Endometrial microvascular endothelial cells (primary cell): Measurements from ENCODE around the gene STEAP1B. TPM values are rescaled to one million over a fixed set of nuclear protein-coding genes. Genes with fewer than 3 reads are reported as not detected.

Experiments used
- in situ Hi-C: cut with HindIII; loops from 2 replicates; pipeline ENCODE4 v1.10.0; 2017; ENCODE audit warnings: low sequenced_read_pairs, low pct_unique_long_range_greater_than_20kb; ENCODE audit errors: inconsistent ontology term
- total RNA-seq: library from RNA; depleted of rRNA; stranded (reverse); fragments of >200 nt; gene quantifications from one replicate; pipeline ENCODE4 v1.2.3, GENCODE V29; 2015; ENCODE audit errors: inconsistent ontology term

The STEAP1B gene
- total RNA-seq, 1 donor from 2014 or later = 67.3 TPM

DNA sequence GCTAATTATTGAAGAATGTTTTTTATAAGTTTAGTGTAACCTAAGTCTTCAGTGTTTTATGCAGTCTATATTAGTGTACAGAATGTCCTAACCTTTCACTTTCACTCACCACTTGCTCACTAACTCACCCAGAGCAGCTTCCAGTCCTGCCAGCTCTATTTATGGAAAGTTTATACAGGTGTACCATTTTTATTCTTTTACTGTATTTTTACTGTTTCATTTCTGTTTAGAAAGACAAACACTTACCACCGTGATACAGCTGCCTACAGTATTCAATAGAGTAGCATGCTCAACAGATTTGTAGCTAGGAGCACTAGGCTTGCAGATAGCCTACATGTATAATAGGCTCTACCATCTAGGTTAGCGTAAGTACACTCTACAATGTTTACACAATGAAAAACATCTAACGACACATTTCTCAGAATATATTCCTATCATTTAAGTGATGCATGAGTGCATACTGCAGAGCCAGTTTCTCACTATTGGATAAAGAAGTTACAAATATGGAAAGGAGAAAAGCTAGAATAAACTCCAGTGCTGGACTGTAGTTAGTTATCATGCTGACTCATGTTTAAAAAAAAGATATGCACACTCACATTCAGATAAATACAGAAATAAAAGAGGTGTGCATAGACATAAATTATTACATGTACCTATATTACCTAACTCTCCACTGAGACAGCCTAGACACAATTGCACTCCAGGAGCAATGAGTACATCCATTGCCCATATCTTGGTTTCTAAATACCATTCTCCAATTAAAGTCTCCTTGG lies 30.4 kb downstream of the STEAP1B start:
- in situ Hi-C loops = no loop called here

DNA sequence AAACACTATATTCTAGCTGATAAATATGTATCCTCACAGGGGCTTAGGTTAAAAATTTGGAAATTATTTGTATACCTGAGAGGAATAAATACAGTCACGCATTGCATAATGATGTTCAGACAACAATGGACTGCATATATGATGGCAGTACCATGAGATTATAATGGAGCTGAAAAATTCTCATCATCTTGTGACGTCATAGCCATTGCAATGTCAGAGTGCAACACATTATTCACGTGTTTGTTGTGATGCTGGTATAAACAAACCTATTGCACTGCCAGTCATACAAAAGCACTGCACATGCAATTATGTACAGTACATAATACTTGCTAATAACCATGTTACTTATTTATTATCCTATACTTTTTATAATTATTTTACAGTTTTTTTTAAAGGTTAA lies 31.4 kb downstream of the STEAP1B start:
- in situ Hi-C loops = no loop called here

DNA sequence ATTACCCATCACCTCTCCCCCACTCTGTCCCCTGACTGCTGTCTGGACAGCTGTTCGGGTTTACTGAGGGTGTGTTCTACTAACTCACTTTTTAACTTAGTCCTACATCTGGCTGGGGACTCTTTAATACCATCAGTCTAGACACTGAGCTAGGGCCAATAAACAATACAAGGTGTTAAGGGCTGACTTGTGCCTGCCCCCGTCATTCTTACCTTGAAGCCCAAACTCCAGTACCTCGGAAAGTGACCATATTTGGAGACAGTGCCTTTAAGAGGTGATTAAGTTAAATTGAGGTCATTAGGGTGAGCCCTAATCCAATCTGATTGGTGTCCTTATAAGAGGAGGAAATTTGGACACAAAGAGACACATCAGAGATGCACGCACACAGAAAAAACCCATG lies 35.7 kb downstream of the STEAP1B start:
- in situ Hi-C loops = no loop called here

DNA sequence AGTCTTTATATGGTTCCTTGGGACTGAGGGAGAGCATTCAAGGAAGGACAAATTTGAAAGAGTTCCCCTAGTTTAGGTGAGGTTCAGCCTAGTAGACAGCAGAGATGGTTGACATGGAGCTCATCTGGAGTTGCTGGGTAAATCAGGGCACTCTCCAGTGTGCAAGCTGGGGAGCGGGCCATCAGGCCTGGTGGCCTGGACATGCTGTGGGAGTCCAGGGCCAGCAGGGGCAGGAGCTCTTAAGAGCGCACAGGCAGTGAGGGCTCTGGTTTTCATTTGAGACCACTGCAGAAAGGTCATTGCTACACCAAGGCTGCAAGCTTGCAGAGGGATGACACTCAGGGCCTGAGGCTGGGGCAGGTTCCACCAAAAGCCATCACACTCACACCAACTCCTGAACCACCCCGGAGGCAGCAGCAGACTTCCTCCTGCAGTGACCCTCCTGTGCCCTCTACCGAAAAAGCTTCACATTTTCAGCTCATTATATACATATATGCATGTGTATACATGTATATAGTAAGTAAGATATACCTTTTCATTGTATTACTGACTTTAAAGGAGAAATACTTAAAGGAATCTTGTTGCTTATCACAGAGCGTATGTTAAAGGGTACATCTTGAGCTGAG lies 39.5 kb downstream of the STEAP1B start:
- in situ Hi-C loops = no loop called here

DNA sequence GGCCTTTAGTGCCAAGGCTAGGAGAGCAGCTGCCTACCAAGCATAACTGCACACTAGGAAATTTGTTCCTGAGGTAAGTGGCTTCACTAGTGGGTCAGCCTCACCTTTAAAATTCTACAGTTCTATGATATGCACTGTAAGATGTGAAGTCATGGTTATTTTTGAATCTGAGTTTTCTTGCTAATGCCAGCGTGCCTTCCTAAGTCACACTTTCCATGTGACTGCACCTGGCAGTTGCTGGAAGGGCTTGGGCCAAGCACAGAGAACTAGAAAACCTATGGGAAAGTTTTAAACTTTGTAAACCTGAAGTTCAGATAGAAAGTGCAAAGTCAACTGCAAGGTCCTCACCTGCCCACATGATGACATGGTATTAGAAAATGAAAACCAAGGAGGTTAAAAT lies 42.5 kb downstream of the STEAP1B start:
- in situ Hi-C loops = loop anchor here (10.0 kb wide), 2 partner anchors 103 to 243 kb away; partner anchors contain the start of gene RAPGEF5

DNA sequence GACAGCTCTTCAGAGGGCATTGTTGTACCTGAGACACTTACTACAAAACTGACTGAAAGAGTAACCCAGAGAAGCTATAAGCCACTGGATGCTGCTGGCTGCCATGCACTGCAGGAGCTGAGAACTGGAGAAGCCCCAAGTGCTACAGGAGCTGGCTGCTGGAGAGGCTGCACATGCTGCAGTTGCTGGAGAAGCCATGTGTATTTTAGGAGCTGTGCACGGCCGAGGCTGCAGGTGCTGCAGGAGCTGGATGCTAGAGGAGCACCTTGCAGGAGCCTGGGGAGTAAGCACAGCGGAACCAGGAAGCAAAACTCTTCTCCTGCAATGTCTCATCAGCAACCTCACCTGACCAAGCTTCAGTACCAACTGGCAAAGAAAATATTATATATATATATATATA lies 45.5 kb downstream of the STEAP1B start:
- in situ Hi-C loops = loop anchor here (10.0 kb wide), 2 partner anchors 100 to 240 kb away; partner anchors contain the start of gene RAPGEF5

DNA sequence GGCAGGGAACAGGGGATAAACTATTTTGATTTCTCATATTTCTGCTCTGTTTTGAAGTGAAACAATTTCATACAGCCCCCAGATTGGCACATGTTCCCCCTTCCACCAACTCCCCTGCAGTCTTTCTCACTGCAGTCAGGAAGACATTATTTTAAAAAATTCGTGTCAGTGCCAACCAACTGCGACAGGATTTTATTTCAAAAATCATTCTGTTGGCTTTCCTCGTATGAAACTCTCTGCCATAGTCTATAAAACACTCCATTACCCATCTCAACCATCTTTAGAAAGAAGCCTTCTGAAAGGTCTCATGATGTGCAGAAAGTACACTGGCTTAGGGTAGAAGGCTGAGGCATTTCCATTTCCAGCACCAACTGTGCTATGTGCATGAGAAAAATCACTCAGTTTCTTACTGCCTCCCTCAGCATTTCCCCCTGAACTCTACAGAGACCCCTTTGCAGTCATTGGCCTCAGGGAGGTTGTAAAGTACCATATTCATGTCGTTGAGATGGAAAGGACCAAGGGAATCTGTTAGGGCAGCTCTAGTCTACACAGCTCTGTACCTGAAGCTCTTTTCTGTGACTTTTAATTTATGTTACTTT lies 46.9 kb downstream of the STEAP1B start:
- in situ Hi-C loops = loop anchor here (10.0 kb wide), 2 partner anchors 98 to 238 kb away; partner anchors contain the start of gene RAPGEF5

DNA sequence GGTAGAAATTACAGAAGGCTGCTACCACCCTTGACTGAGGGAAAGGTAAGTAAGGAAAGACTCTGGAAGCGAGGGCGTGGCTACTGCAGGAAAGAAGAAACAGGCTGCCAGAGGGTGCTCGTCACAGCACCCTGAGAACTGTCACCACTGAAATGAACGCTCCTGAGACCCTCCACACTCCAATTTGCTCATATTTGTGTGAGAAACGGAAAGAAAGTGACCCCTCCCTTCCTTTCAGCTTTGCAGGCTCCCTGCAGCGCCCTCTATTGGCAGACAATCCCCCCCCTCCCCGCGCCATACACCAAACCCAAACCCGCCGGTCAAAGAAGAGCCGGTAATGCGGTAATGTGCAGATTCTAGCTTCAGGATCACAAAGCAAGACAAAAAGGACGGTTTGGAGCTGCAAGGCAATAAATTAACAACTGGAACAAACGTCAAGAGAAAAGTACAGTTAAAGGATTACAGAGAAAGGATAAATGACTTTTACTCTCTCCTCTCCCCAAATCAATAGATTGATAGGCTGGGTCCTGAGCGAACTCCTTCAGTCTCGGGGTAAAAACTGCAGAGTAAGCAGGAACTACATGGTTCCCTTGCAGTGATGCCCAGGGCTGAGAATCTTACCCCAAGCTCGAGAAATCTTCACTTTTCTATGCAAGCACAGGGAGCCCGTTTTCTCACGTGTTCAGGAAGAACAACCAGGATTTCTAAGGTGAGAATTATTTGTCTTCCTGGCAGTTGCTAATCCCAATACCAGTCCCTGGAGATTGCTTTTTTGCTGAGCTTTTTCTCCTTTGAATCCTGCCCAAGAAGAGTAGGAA lies 47.6 kb downstream of the STEAP1B start:
- in situ Hi-C loops = loop anchor here (10.0 kb wide), 2 partner anchors 98 to 238 kb away; partner anchors contain the start of gene RAPGEF5

DNA sequence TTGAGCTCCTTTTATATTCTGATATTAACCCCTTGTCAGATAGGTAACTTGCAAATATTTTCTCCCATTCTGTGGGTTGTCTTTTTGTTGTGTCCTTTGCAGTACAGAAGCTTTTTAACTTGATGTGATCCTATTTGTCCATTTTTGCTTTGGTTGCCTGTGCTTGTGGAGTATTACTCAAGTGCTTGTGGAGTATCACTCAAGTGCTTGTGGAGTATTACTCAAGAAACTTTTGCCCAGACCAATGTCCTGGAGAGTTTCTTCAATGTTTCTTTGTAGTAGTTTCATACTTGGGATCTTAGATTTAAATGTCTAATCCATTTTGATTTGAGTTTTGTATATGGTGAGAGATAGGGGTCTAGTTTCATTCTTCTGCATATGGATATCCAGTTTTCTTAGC lies 50.0 kb downstream of the STEAP1B start:
- in situ Hi-C loops = loop anchor here (10.0 kb wide), 2 partner anchors 95 to 235 kb away; partner anchors contain the start of gene RAPGEF5

DNA sequence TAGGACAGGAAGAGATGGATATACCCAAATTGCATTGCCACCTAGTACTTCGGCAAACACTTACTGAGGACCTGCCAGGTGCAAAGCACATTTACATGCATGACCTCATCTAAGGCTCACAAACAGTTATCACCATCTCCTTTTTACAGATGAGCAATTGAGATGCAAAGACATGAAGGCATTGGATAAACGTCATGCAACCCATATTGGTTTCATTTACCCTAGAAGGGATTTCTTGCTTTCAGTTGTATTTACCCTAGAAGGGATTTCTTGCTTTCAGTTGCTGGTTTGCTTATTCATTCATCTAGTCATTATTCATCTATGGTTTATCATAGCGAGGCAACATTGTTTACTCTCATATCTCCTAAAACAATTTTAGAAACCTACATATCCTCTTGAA lies 52.2 kb downstream of the STEAP1B start:
- in situ Hi-C loops = no loop called here

DNA sequence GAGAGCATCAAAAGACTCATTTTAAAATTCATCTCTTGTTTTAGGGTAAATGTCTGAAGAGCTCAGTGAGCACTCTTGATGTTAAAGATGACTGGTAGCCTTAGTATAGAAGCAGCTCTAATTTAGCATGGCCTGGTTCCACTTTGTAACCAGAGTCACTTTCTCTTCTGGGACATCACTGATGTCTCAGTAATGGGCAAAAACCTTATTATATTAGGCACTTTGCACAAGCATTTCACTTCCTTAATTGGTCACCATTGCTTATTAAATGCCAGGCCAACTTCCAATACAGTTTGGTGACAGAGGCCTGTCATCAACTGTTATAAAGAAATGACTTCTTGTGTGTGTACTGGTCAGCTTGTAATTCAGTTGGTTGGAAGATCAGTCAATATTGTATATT lies 53.0 kb downstream of the STEAP1B start:
- in situ Hi-C loops = no loop called here

DNA sequence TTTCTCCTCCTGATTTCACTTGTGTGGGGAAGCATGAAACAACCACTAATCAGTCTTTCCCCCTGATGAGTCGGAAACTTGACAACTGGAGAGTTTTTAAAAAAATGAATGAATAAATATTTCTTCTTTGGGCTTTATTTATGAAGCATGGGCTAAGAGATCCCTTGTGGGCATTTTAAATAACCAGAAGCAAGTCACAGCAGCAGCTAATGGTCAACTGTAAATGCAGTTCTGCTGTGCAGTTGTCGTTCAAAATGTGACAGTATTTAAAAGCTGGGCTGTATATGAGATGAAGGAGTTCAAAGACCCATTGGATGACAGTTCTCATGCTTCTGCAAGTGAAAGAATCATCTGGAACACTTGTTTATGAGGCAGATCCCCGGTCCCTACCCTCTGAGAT lies 54.1 kb downstream of the STEAP1B start:
- in situ Hi-C loops = no loop called here

DNA sequence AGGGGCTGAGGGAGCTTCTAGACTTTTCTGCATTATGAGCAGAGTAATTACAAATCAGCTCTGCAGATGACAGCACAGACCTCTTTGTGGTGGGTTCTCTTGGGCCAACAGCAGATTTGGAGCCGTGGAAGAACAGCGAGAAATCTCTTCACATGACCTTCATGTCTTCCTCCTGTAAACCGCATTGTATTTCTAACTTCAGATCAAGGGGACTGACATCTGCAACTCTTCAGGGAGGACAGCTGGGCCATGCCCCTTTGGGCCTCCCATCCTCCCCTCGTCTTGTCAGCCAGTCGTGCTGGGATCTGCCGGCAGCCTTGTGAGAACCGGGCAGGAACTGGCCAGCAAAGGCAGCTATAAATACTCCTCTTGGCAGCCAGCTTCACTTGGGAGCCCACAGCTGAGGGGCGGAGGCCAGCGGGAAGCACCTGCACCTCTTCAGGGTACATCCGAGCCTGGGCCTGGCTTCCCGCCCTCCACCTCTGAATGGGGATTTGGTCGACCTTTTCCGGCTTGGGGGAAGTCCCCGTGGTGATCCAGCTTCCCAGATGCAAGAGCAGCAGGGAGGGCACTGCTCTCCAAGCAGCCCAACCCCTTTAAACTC lies 54.7 kb downstream of the STEAP1B start:
- in situ Hi-C loops = no loop called here

DNA sequence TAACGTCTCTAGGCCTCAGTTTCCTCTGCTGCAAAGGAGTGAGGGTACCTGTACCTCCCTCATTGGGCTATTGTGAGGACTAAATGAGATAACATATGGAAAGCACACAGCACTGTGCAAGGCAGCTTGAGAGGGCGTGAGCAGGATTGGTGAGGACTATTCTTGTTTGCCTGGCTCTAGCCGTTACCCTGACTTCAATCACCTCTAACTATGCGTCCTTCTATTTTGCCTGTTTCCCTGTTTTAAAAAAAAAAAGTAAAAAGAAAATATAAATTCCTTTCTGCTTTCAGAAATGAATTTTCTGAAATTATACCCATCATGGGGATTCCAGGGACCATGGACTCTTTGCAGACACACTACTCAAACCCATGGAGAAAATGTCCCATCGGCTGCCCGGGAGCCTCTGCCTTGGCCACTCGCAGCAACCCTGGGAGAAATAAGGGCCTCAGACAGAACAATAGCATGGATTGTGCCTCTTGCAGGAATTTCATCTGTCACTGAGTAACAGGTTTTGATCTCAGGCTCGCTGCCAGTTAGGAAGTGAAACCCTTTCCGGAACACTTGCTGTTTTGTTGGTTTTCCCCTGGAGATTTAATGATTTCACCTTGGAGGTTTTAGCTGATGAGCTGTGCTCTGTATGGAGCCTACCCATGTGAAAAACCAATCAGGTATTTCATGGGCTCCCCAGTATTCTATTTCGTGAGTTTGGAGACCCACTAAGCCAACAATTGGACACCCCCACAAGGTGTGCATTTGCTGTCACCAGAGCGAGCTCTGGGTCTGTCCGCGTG lies 55.6 kb downstream of the STEAP1B start:
- in situ Hi-C loops = no loop called here

DNA sequence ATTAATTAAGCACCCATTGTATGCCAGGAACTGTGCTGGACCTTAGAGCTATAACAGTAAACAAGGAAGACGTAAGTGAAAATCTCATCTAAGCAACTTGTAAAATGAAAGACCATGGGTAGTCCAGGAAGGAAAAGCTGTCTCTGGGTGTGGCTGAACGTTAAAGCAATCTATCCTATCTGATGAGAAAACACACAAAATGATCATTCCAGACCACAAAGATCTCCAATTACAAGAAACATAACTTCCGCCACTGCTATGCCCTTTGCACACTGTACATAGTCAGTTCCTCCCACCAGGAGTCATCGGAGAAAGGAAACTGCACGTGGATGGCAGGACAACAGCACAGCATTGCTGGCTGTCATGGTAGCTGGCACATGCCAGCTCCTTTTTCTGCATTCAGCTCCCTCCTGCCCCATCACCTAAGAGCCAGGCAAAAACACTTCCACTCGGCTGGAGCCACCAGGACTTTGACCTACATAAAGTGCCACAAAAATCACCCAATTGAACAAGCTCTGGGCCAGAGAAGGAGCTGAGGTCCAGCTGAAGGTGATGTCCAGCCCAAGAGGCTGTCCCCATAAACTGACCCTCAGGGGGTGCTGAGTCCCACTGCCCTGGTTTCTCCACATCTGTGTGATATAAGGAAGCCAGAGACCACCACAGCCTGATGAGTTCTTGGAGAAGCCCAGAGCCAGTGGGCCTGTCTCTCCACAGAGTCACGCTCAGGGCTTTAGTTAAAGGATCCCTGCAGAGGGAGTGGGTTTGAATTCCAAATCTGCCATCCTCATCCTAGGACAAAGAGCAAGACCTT lies 56.4 kb downstream of the STEAP1B start:
- in situ Hi-C loops = no loop called here

DNA sequence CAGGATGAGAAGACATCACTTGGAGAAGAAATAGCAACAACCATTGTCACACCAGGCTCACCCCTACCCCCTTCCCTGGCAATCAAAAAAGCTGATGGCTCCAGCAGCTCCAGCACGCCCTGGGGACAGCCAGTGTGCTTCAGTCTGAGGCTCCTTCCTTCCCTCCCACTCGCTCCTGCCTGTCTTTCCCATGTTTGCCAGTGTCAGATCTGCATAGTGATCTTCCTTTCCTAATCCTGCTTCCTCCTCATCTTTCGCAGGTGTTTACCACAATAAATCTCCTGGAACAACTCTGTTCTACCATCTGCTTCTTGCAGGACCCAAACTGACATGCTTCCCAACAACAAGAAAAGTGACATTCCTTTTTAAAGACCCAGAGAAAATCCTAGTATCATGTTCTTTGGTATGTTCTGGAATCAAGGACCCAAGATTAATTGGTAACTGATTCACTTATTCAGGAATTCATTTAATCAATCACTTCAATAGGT lies 57.1 kb downstream of the STEAP1B start:
- in situ Hi-C loops = no loop called here
